Astrocyte of the spinal cord (primary cell): ENCODE results near the gene RAB10.
"Not testable (repeated sequence)": the region's sequence is repeated elsewhere in the genome, so short reads cannot be mapped to it uniquely, and the experiment has no call there.

Source experiments
- DNase-seq: peaks from one replicate; pipeline ENCODE4 v3.0.0; 2011; ENCODE audit warnings: low read depth, low spot score
- H3K4me3 ChIP-seq: 2 replicates; pipeline ENCODE4 v1.5.1; 2011; ENCODE audit warnings: low read depth, mild to moderate bottlenecking, low read length, moderate library complexity
- CTCF ChIP-seq: IDR thresholded peaks from 2 replicates; pipeline ENCODE4 v1.5.1; 2012; ENCODE audit warnings: low read depth, mild to moderate bottlenecking, low read length, inconsistent platforms
- in situ Hi-C: cut with HindIII; loops from 2 replicates; pipeline ENCODE4 v1.10.0; 2017; ENCODE audit warnings: low sequenced_read_pairs

RAB10 gene

GRCh38 chr2:26100384-26100783 lies 66.5 kb downstream of the RAB10 start:
- no peak for TF ChIP-seq CTCF
- no peak for DNase-seq
- H3K4me3 ChIP-seq, result no peak overlapping the region
- in situ Hi-C loops, result no loop called here

GRCh38 chr2:26103752-26104151 lies 69.9 kb downstream of the RAB10 start:
- TF ChIP-seq CTCF, result no peak
- no peak for DNase-seq
- no peak overlapping the region for H3K4me3 ChIP-seq
- in situ Hi-C loops, result no loop called here

GRCh38 chr2:26108701-26109100 lies 74.8 kb downstream of the RAB10 start:
- H3K4me3 ChIP-seq, DNase-seq, in situ Hi-C loops: not testable (repeated sequence)

DNA sequence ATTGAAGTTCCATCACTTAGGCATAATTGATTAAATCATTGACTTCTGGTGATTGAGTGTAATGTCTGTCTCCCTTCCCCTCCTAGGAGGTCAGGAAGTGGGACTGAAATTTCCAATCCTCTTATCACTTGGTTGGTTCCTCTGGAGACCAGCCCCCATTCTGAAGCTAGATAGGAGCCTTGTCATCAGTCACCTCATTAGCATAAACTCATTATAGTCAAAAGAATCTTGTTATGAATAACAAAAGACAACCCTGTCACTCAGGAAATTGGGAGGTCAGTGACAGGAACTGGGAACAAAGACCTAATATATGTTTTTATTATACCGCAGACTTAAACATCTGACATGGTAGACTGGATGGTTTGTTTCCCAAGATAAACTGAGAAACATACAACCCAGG lies 78.3 kb downstream of the RAB10 start:
- H3K4me3 ChIP-seq, result no peak overlapping the region
- in situ Hi-C loops, result no loop called here
- DNase-seq, result no peak
- no peak for TF ChIP-seq CTCF

DNA sequence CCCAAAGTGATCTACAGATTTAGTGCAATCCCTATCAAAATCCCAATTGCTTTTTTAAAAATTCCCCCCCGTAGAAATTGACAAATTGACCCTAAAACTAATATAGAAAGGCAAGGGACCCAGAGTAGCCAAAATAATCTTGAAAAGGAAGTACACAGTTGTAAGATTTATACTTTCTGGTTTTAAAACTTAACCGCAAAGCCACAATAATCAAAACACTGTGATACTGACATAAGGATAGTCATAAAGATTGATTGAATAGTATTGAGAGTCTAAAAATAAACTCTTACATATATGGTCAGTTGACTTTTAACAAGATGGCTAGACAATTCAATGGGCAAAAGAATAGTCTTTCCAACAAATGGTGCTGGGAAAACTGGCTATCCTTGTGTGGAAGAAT lies 80.3 kb downstream of the RAB10 start:
- TF ChIP-seq CTCF, result no peak
- in situ Hi-C loops, result no loop called here
- no peak overlapping the region for H3K4me3 ChIP-seq
- DNase-seq, result no peak

- TF ChIP-seq CTCF, result no peak
- no peak overlapping the region for H3K4me3 ChIP-seq
- in situ Hi-C loops, result no loop called here
- DNase-seq, result no peak
Measured at GRCh38 chr2:26118682-26119081, 84.8 kb downstream of the RAB10 start.

- no peak for TF ChIP-seq CTCF
- no peak for DNase-seq
- in situ Hi-C loops, result no loop called here
- H3K4me3 ChIP-seq, result no peak overlapping the region
Measured at GRCh38 chr2:26119521-26119920, 85.6 kb downstream of the RAB10 start.
